HCT116 (cell line): ENCODE measurements around the gene BLOC1S6. TPM values are rescaled to one million over a fixed set of nuclear protein-coding genes. Genes with fewer than 3 reads are reported as not detected.

ENCODE experiments used
- ATAC-seq: fragments of 200-7000 bp; cut with Tn5 transposase; 2 replicates; pipeline ENCODE4 v1.9.1; 2020; ENCODE audit warnings: mild to moderate bottlenecking, moderate library complexity
- BruUV-seq: library from RNA; stranded (reverse); fragments of 400-500 nt; replicated peaks from 2 replicates; lab custom pipeline; 2021; lab: Mats Ljungman, UMichigan
- CTCF ChIA-PET: fragments of 300-600 bp; sonication (Branson Sonifier 250); formaldehyde crosslinking; loops from one replicate; lab custom pipeline; 2021; ENCODE audit warnings: antibody characterized with exemption; lab: Charles Lee
- POLR2A ChIA-PET: fragments of 300-600, 350-600 bp; sonication (Branson Sonifier 250); formaldehyde crosslinking; loops from one replicate; lab custom pipeline; 2021; ENCODE audit warnings: antibody characterized with exemption; lab: Charles Lee
- RAD21 ChIA-PET, 2 experiments: fragments of 300-600 bp; sonication (Branson Sonifier 250); formaldehyde crosslinking; loops; one replicate each; lab custom pipeline; 2023; ENCODE audit warnings: low total read pairs in 2 of 2; ENCODE audit not compliant: uncharacterized antibody in 2 of 2, unreplicated experiment in 2 of 2, low non-redundant PET in 1 of 2; lab: Charles Lee
- DNase-seq: peaks from one replicate; pipeline ENCODE4 v3.0.0-alpha.2; 2010; ENCODE audit warnings: low read depth, low spot score
- H2AFZ ChIP-seq: fragments of 200-600 bp; shearing (Covaris generic), sonication (generic); 2 replicates; pipeline ENCODE4 v1.6.1; 2017; ENCODE audit warnings: low read depth, mixed run types, mixed read lengths, antibody characterized with exemption, low read length; ENCODE audit not compliant: poor library complexity, severe bottlenecking
- H3K27ac ChIP-seq: 2 replicates; pipeline ENCODE4 v1.5.1; 2012; ENCODE audit warnings: low read depth, low read length
- H3K27me3 ChIP-seq: fragments of 200-600 bp; sonication (generic); 2 replicates; pipeline ENCODE4 v1.6.1; 2016; ENCODE audit warnings: mixed run types, low read length, mixed read lengths; ENCODE audit not compliant: insufficient read depth
- H3K36me3 ChIP-seq, 2 experiments: fragments of 200-500 bp in 1 of 2; fragments of 200-600 bp in 1 of 2; sonication (Bioruptor generic) in 1 of 2; sonication (generic) in 1 of 2; 2 replicates each; pipeline versions ENCODE4 v1.5.1 to v1.6.1; 2014 to 2016; ENCODE audit warnings: low read length in 2 of 2, inconsistent platforms in 1 of 2, mixed read lengths in 1 of 2, mixed run types in 1 of 2; ENCODE audit not compliant: insufficient read depth in 2 of 2, control insufficient read depth in 1 of 2
- H3K4me1 ChIP-seq, 2 experiments: fragments of 200-600 bp in 1 of 2; sonication (generic) in 1 of 2; 2 replicates each; pipeline versions ENCODE4 v1.5.1 to v1.6.1; 2012 to 2017; ENCODE audit warnings: low read length in 2 of 2, inconsistent platforms in 1 of 2, mild to moderate bottlenecking in 1 of 2, mixed read lengths in 1 of 2, mixed run types in 1 of 2, moderate library complexity in 1 of 2; ENCODE audit not compliant: insufficient read depth in 2 of 2, control insufficient read depth in 1 of 2
- H3K4me2 ChIP-seq: fragments of 200-600 bp; sonication (generic); 2 replicates; pipeline ENCODE4 v1.6.1; 2017; ENCODE audit warnings: mixed run types, low read length, mixed read lengths
- H3K4me3 ChIP-seq, 2 experiments: fragments of 200-600 bp in 1 of 2; sonication (generic) in 1 of 2; replicated peaks in 1 of 2; 2 replicates each; pipeline ENCODE4 v1.5.1; 2011 to 2016; ENCODE audit warnings: low read length in 2 of 2, control low read depth in 1 of 2, low read depth in 1 of 2, mild to moderate bottlenecking in 1 of 2, mixed read lengths in 1 of 2, mixed run types in 1 of 2
- H3K79me2 ChIP-seq: fragments of 200-600 bp; sonication (generic); 2 replicates; pipeline ENCODE4 v1.6.1; 2017; ENCODE audit warnings: mild to moderate bottlenecking, mixed run types, low read length, moderate library complexity, mixed read lengths; ENCODE audit not compliant: insufficient read depth
- H3K9ac ChIP-seq: fragments of 200-600 bp; sonication (generic); 2 replicates; pipeline ENCODE4 v1.6.1; 2016; ENCODE audit warnings: low read length, mixed read lengths
- H3K9me2 ChIP-seq: fragments of 200-600 bp; sonication (generic), shearing (Covaris generic); 2 replicates; pipeline ENCODE4 v1.6.1; 2017; ENCODE audit warnings: mixed run types, mild to moderate bottlenecking, moderate library complexity; ENCODE audit not compliant: insufficient read depth
- H3K9me3 ChIP-seq, 2 experiments: fragments of 200-500 bp in 1 of 2; fragments of 200-600 bp in 1 of 2; sonication (Bioruptor generic) in 1 of 2; sonication (generic) in 1 of 2; 2 replicates each; pipeline ENCODE4 v1.6.1; 2014 to 2017; ENCODE audit warnings: low read length in 2 of 2, mixed read lengths in 2 of 2, inconsistent platforms in 1 of 2, low read depth in 1 of 2, mild to moderate bottlenecking in 1 of 2, mixed run types in 1 of 2, moderate library complexity in 1 of 2; ENCODE audit not compliant: control insufficient read depth in 1 of 2, insufficient read depth in 1 of 2
- H4K20me1 ChIP-seq: fragments of 200-600 bp; sonication (generic), shearing (Covaris generic); 2 replicates; pipeline ENCODE4 v1.6.1; 2017; ENCODE audit warnings: mixed run types, mild to moderate bottlenecking, moderate library complexity; ENCODE audit not compliant: insufficient read depth
- CBX3 ChIP-seq: IDR thresholded peaks from 2 replicates; pipeline ENCODE4 v1.6.1; 2012; ENCODE audit warnings: low read depth
- CEBPB ChIP-seq: IDR thresholded peaks from 2 replicates; pipeline ENCODE4 v1.6.1; 2012; ENCODE audit warnings: low read depth
- EGR1 ChIP-seq: IDR thresholded peaks from 2 replicates; pipeline ENCODE4 v1.6.1; 2012; ENCODE audit warnings: low read depth
- JUND ChIP-seq: IDR thresholded peaks from 2 replicates; pipeline ENCODE4 v1.6.1; 2012
- MAX ChIP-seq: IDR thresholded peaks from 2 replicates; pipeline ENCODE4 v1.6.1; 2012
- POLR2AphosphoS5 ChIP-seq: IDR thresholded peaks from 2 replicates; pipeline ENCODE4 v1.6.1; 2011; ENCODE audit warnings: mild to moderate bottlenecking, low read depth, low read length, moderate library complexity
- REST ChIP-seq: IDR thresholded peaks from 2 replicates; pipeline ENCODE4 v1.6.1; 2012; ENCODE audit warnings: low read depth
- SP1 ChIP-seq: IDR thresholded peaks from 2 replicates; pipeline ENCODE4 v1.6.1; 2012; ENCODE audit warnings: low read depth
- YY1 ChIP-seq: IDR thresholded peaks from 2 replicates; pipeline ENCODE4 v1.6.1; 2011; ENCODE audit warnings: low read length, low read depth, moderate library complexity, mild to moderate bottlenecking; ENCODE audit not compliant: insufficient replicate concordance; ENCODE audit errors: extremely low read depth
- ZNF274 ChIP-seq: fragments of 200-500 bp; sonication (Bioruptor generic); IDR thresholded peaks from 2 replicates; pipeline ENCODE4 v1.6.1; 2014; ENCODE audit warnings: mild to moderate bottlenecking, low read depth, low read length, inconsistent platforms
- intact Hi-C: fragments of 100-400 bp; cut with micrococcal nuclease; formaldehyde crosslinking; loops from 2 replicates; pipeline ENCODE4 v1.10.0; 2022
- total RNA-seq: library from RNA; stranded (reverse); gene quantifications from one replicate; pipeline ENCODE4 v1.2.1, GENCODE V29; 2021; ENCODE audit not compliant: unreplicated experiment
- TF ChIP-seq, protein P1 (sequence below), 3 experiments: fragments of 200-600 bp in 1 of 3; sonication (generic) in 1 of 3; IDR thresholded peaks in 2 of 3; conservative IDR thresholded peaks in 1 of 3; 2 replicates each; pipeline ENCODE4 v1.5.1; 2012 to 2017; ENCODE audit warnings: low read depth in 2 of 3, low read length in 2 of 3, antibody characterized with exemption in 1 of 3, borderline replicate concordance in 1 of 3, control low read depth in 1 of 3, mild to moderate bottlenecking in 1 of 3, mixed read lengths in 1 of 3, mixed run types in 1 of 3, moderate library complexity in 1 of 3; ENCODE audit not compliant: insufficient read depth in 1 of 3

BLOC1S6 gene
- total RNA-seq, 1 experiment from 2014 or later = 40.7 TPM

- no peak for ATAC-seq
- no peak overlapping the region for H3K4me2 ChIP-seq
- H3K79me2 ChIP-seq = peaks cover 30% of the 10 kb centered on the region
- intact Hi-C loops = no loop called here
- DNase-seq = no peak
- H2AFZ ChIP-seq = no peak overlapping the region
- H3K4me3 ChIP-seq = no peak overlapping the region
- no peak for TF ChIP-seq SP1
- TF ChIP-seq EGR1 = no peak
- no peak for TF ChIP-seq CBX3
- no peak for TF ChIP-seq POLR2AphosphoS5
- no peaks in the 10 kb centered on the region for H3K27me3 ChIP-seq
- no peaks in the 10 kb centered on the region for H3K9me2 ChIP-seq
- H3K9me3 ChIP-seq = no peaks in the 10 kb centered on the region
- ChIA-PET RAD21 (no interaction called here), POLR2A (no interaction called here), CTCF (interaction anchor here (0.6 kb wide), 1 partner anchor 124 kb away, joined by 4 read pairs; no protein-coding TSS in a partner anchor)
- no peaks in the 10 kb centered on the region for H4K20me1 ChIP-seq
- no TSS peak for BruUV-seq
- no peaks in the 10 kb centered on the region for H3K36me3 ChIP-seq
- H3K27ac ChIP-seq = no peak overlapping the region
- no peak overlapping the region for H3K9ac ChIP-seq
- H3K4me1 ChIP-seq = peaks cover 7 to 18% of the 10 kb centered on the region in 2 experiments; a peak in 3 of 4 replicates
Observed at GRCh38 chr15:45583731-45584639, 3.2 kb upstream of the BLOC1S6 start.

DNA sequence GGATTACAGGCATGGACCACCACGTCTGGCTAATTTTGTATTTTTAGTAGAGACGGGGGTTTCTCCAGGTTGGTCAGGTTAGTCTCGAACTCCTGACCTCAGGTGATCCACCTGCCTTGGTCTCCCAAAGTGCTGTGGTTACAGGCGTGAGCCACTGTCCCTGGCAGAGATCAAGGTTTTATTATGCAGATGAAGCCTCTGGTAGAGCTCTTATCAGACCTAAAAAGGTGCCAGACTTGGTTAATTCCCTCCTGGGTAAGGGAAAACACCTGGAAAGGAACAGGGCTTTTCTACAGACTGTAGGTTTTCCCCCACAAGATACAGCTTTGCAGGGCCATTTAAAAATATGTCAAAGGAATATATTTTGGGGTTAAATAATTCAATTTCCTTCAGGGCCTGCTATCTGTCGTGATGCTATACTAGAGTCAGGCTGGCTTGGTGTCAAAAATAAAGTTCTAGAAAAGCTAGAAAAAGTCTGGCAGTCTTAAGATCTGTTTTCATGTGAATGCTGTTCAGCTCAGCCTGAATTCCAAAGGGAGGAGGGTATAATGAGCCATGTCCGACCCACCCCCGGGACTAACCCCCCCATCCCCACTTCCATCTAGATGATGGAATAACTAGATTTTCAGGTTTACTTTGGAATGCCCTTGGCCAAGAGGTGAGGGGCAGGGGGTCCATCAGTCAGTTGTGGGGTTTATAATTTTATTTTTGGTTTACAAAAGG lies 1.9 kb upstream of the BLOC1S6 start:
- no peak overlapping the region for H3K4me3 ChIP-seq
- no peaks in the 10 kb centered on the region for H3K9me3 ChIP-seq
- H3K27me3 ChIP-seq = no peaks in the 10 kb centered on the region
- H3K27ac ChIP-seq = no peak overlapping the region
- no peaks in the 10 kb centered on the region for H3K36me3 ChIP-seq
- no peak overlapping the region for H2AFZ ChIP-seq
- H4K20me1 ChIP-seq = no peaks in the 10 kb centered on the region
- POLR2A ChIA-PET = no interaction called here
- no peaks in the 10 kb centered on the region for H3K9me2 ChIP-seq
- DNase-seq (no peak), ATAC-seq (no peak)
- no peak overlapping the region for H3K9ac ChIP-seq
- RAD21 ChIA-PET = no interaction called here
- CTCF ChIA-PET = interaction anchor here (0.6 to 1.3 kb wide), 3 partner anchors 126 to 422 kb away, joined by 3 to 4 read pairs (median 3); no protein-coding TSS in a partner anchor
- BruUV-seq = no TSS peak
- H3K4me1 ChIP-seq = peaks cover 7 to 18% of the 10 kb centered on the region in 2 experiments; a peak in 3 of 4 replicates
- intact Hi-C loops = no loop called here
- peak overlapping the region; percentile 78; the same call in 1 of the 2 replicates for H3K4me2 ChIP-seq
- peaks cover 42% of the 10 kb centered on the region for H3K79me2 ChIP-seq
- TF ChIP-seq JUND = no peak
- TF ChIP-seq MAX = no peak
- TF ChIP-seq YY1 = no peak
- TF ChIP-seq REST = no peak
- no peak for TF ChIP-seq ZNF274
- TF ChIP-seq, protein P1, sequence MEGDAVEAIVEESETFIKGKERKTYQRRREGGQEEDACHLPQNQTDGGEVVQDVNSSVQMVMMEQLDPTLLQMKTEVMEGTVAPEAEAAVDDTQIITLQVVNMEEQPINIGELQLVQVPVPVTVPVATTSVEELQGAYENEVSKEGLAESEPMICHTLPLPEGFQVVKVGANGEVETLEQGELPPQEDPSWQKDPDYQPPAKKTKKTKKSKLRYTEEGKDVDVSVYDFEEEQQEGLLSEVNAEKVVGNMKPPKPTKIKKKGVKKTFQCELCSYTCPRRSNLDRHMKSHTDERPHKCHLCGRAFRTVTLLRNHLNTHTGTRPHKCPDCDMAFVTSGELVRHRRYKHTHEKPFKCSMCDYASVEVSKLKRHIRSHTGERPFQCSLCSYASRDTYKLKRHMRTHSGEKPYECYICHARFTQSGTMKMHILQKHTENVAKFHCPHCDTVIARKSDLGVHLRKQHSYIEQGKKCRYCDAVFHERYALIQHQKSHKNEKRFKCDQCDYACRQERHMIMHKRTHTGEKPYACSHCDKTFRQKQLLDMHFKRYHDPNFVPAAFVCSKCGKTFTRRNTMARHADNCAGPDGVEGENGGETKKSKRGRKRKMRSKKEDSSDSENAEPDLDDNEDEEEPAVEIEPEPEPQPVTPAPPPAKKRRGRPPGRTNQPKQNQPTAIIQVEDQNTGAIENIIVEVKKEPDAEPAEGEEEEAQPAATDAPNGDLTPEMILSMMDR (IDR thresholded peaks at IDR 0.05 in 2 of 3, conservative IDR thresholded peaks at IDR 0.05 in 1 of 3; ENCODE audit: borderline replicate concordance in 1 of 3, insufficient read depth in 1 of 3, low read depth in 2 of 3, low read length in 2 of 3) = no peak
- no peak for TF ChIP-seq CEBPB
- TF ChIP-seq POLR2AphosphoS5 = no peak
- no peak for TF ChIP-seq SP1
